WTC11 (cell line): ENCODE results near the gene APBA3.

Experiments
- ESRRA ChIP-seq: sonication (generic); formaldehyde crosslinking; IDR thresholded peaks from 2 replicates; pipeline ENCODE4 v1.8.1; 2022; ENCODE audit warnings: mild to moderate bottlenecking, missing genetic modification reagents, borderline replicate concordance
- FOXJ3 ChIP-seq: sonication (generic); formaldehyde crosslinking; IDR thresholded peaks from 2 replicates; pipeline ENCODE4 v1.9.0; 2021; ENCODE audit warnings: missing genetic modification reagents, mild to moderate bottlenecking, borderline replicate concordance
- GABPB1 ChIP-seq: sonication (generic); formaldehyde crosslinking; IDR thresholded peaks from 2 replicates; pipeline ENCODE4 v1.8.1; 2023; ENCODE audit warnings: mild to moderate bottlenecking, missing genetic modification reagents
- SP1 ChIP-seq: sonication (generic); formaldehyde crosslinking; conservative IDR thresholded peaks from 2 replicates; pipeline ENCODE4 v1.8.1; 2022; ENCODE audit warnings: missing genetic modification reagents
- TEAD1 ChIP-seq: sonication (generic); formaldehyde crosslinking; IDR thresholded peaks from 2 replicates; pipeline ENCODE4 v1.8.0; 2022; ENCODE audit warnings: mild to moderate bottlenecking, missing genetic modification reagents
- TF ChIP-seq, protein P1 (sequence below): fragments of 200-600 bp; IDR thresholded peaks from 2 replicates; pipeline ENCODE4 v1.8.0; 2022; ENCODE audit warnings: antibody characterized with exemption
- TF ChIP-seq, protein P2 (sequence below): sonication (generic); formaldehyde crosslinking; IDR thresholded peaks from 2 replicates; pipeline ENCODE4 v1.8.1; 2023; ENCODE audit warnings: mild to moderate bottlenecking, missing genetic modification reagents, moderate library complexity
- TF ChIP-seq, protein P3 (sequence below): sonication (generic); formaldehyde crosslinking; IDR thresholded peaks from 2 replicates; pipeline ENCODE4 v1.8.0; 2022; ENCODE audit warnings: mild to moderate bottlenecking, missing genetic modification reagents

DNA sequence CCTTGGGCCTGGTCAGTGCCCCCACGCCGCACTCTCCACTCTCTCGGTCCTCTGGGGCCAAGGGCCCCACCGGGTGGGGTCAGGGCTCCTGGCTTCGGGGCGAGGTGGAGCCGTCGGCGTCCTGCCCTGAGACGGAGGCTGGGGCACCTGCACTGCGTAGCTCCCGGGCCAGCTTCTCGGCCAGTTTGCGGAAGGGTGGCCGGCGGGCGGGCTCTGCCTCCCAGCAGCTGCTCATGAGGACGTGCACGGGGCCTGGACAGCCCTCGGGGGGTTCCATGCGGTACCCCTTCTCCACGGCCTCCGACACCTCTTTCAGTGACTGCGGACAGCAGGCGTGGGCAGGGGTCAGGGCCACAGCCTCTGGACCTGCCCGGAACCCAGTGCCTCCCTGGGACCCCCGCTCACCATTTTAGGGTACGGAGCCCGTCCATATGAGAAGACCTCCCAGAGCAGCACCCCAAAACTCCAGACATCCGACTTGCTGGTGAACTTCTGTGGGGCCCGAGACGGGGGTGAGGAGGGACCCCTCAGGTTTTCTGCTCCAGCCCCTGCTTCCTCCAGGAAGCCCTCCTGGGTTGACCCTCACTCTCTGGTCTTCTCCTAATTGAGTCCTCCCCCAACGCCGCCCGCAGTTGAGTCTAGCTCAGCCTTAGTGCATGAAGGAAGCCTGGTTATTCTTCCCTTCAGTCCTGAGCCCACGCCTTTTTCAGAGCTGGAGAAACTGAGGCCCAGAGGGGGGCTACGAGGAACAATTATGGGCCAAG, 16.8 kb upstream of the APBA3 start:
- TF ChIP-seq, protein P1, sequence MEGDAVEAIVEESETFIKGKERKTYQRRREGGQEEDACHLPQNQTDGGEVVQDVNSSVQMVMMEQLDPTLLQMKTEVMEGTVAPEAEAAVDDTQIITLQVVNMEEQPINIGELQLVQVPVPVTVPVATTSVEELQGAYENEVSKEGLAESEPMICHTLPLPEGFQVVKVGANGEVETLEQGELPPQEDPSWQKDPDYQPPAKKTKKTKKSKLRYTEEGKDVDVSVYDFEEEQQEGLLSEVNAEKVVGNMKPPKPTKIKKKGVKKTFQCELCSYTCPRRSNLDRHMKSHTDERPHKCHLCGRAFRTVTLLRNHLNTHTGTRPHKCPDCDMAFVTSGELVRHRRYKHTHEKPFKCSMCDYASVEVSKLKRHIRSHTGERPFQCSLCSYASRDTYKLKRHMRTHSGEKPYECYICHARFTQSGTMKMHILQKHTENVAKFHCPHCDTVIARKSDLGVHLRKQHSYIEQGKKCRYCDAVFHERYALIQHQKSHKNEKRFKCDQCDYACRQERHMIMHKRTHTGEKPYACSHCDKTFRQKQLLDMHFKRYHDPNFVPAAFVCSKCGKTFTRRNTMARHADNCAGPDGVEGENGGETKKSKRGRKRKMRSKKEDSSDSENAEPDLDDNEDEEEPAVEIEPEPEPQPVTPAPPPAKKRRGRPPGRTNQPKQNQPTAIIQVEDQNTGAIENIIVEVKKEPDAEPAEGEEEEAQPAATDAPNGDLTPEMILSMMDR, result no peak
- TF ChIP-seq, protein P2, sequence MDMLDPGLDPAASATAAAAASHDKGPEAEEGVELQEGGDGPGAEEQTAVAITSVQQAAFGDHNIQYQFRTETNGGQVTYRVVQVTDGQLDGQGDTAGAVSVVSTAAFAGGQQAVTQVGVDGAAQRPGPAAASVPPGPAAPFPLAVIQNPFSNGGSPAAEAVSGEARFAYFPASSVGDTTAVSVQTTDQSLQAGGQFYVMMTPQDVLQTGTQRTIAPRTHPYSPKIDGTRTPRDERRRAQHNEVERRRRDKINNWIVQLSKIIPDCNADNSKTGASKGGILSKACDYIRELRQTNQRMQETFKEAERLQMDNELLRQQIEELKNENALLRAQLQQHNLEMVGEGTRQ (CRISPR knock-in tag), result no peak
- TF ChIP-seq ESRRA, result no peak
- no peak for TF ChIP-seq SP1 (CRISPR knock-in tag)
- TF ChIP-seq, protein P3, sequence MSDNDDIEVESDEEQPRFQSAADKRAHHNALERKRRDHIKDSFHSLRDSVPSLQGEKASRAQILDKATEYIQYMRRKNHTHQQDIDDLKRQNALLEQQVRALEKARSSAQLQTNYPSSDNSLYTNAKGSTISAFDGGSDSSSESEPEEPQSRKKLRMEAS (CRISPR knock-in tag), result no peak
- no peak for TF ChIP-seq GABPB1
- no peak for TF ChIP-seq TEAD1 (CRISPR knock-in tag)
- no peak for TF ChIP-seq FOXJ3 (CRISPR knock-in tag)
